Measurements from ENCODE around the gene ATP5PD. TPM values are rescaled to one million over a fixed set of nuclear protein-coding genes. Genes with fewer than 3 reads are reported as not detected.
"Not testable (repeated sequence)": the region's sequence is repeated elsewhere in the genome, so short reads cannot be mapped to it uniquely, and the experiment has no call there.

Gene ATP5PD
- total and polyA plus RNA-seq, 2 of the 8 experiments (the other 6 are each of a cell fraction or from before 2014, with no cell fraction given) = 335 to 407 TPM

- TF ChIP-seq RNF2 (IDR thresholded peaks at IDR 0.05; ENCODE audit: borderline replicate concordance, low read depth, low read length, missing control alignments, poor library complexity, severe bottlenecking) (no peak), GABPA (IDR thresholded peaks at IDR 0.05; ENCODE audit: borderline replicate concordance, insufficient read depth, low read length) (no peak), GTF2F1 (IDR thresholded peaks at IDR 0.05; ENCODE audit: borderline replicate concordance, low read depth, low read length) (no peak), CREB1 (IDR thresholded peaks at IDR 0.05) (no peak), HDAC2 (IDR thresholded peaks at IDR 0.05; ENCODE audit: borderline replicate concordance in 1 of 2, low read depth in 2 of 2, low read length in 2 of 2) (no peak), TAF7 (optimal IDR thresholded peaks at IDR 0.05; ENCODE audit: borderline replicate concordance, low read depth, low read length) (no peak), CEBPB (IDR thresholded peaks at IDR 0.05; ENCODE audit: low read depth, low read length) (no peak)
- TF ChIP-seq, protein P1, sequence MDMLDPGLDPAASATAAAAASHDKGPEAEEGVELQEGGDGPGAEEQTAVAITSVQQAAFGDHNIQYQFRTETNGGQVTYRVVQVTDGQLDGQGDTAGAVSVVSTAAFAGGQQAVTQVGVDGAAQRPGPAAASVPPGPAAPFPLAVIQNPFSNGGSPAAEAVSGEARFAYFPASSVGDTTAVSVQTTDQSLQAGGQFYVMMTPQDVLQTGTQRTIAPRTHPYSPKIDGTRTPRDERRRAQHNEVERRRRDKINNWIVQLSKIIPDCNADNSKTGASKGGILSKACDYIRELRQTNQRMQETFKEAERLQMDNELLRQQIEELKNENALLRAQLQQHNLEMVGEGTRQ (IDR thresholded peaks at IDR 0.05; ENCODE audit: low read length) = no peak
These were observed 2.1 kb downstream of the ATP5PD start (continued) for GRCh38 chr17:75044716-75045115.

- H2BK20ac ChIP-seq (ENCODE audit: low read length) = 0 out of 2 replicates have a peak overlapping the region, but pooled peaks have one; percentile 72
- H3K4me2 ChIP-seq (ENCODE audit: insufficient read depth in 1 of 2, low read depth in 2 of 2, low read length in 2 of 2); H3K9ac ChIP-seq (replicated peaks in 1 of 4; ENCODE audit: extremely low read depth in 1 of 4, low read depth in 3 of 4, low read length in 3 of 4); DNase-seq (ENCODE audit: low read depth in 1 of 2, low spot score in 2 of 2); H3K56ac ChIP-seq (replicated peaks; ENCODE audit: insufficient read length, low read depth, low read length); H3K18ac ChIP-seq (ENCODE audit: extremely low read depth, low read length); H3K23me2 ChIP-seq (ENCODE audit: low read depth, low read length); H4K5ac ChIP-seq (ENCODE audit: insufficient read length, low read depth, low read length); H3K79me1 ChIP-seq (ENCODE audit: low read depth, low read length); H3K27ac ChIP-seq (ENCODE audit: low read depth, low read length); H3K23ac ChIP-seq (ENCODE audit: insufficient read length); H3K9me3 ChIP-seq (ENCODE audit: insufficient read depth in 2 of 2, low read depth in 1 of 2, low read length in 1 of 2); H2AFZ ChIP-seq (ENCODE audit: low read length); H3K14ac ChIP-seq (ENCODE audit: insufficient read length); H2AK5ac ChIP-seq (ENCODE audit: low read depth, low read length); H2BK5ac ChIP-seq (ENCODE audit: low read depth, low read length); H2BK12ac ChIP-seq (ENCODE audit: low read depth, low read length); H4K20me1 ChIP-seq (replicated peaks in 1 of 2; ENCODE audit: control insufficient read depth in 1 of 2, insufficient read depth in 2 of 2, low read length in 2 of 2); FAIRE-seq; H4K8ac ChIP-seq (ENCODE audit: extremely low read depth, insufficient read depth, low read length); H3K27me3 ChIP-seq (replicated peaks in 1 of 4; ENCODE audit: control insufficient read depth in 3 of 4, extremely low read depth in 1 of 4, insufficient read depth in 3 of 4, low read length in 3 of 4); H3K4me3 ChIP-seq (ENCODE audit: extremely low read depth in 1 of 4, insufficient read depth in 2 of 4, low read depth in 3 of 4, low read length in 4 of 4); H2BK15ac ChIP-seq (ENCODE audit: low read length): not testable (repeated sequence)
- WGBS, 2 experiments (ENCODE audit: extremely low coverage in 1 of 2, insufficient coverage in 1 of 2, insufficient read length in 1 of 2, insufficient replicate concordance in 2 of 2, low coverage in 1 of 2, low lambda C conversion rate in 2 of 2, missing lambda C conversion rate in 1 of 2) = 82% methylated on average over 4 of the region's 5 CpGs; no CpG with 5 or more reads in 1 of the 2 experiments
- CTCF ChIA-PET (ENCODE audit: partially characterized antibody) = interaction anchor here (0.6 to 2.5 kb wide), 5 partner anchors 16 to 169 kb away, joined by 3 to 9 read pairs (median 4); no protein-coding TSS in a partner anchor
- POLR2A ChIA-PET (ENCODE audit: partially characterized antibody) = interaction anchor here (0.7 to 1.8 kb wide), 4 partner anchors 9 to 35 kb away, joined by 3 to 9 read pairs (median 4); partner anchors contain the start of gene MRPL58
- H2BK120ac ChIP-seq (replicated peaks; ENCODE audit: low read depth, low read length) = peak overlapping the region; percentile 80
- peaks cover 4 to 18% (median 6%) of the 10 kb centered on the region in 4 experiments; a peak in 6 of 7 replicates for H3K4me1 ChIP-seq (replicated peaks in 1 of 4; ENCODE audit: control insufficient read depth in 3 of 4, insufficient read depth in 4 of 4, low read length in 3 of 4)
- H3K36me3 ChIP-seq (ENCODE audit: control insufficient read depth in 2 of 4, insufficient read depth in 4 of 4, low read length in 3 of 4) = peaks cover 4 to 37% (median 22%) of the 10 kb centered on the region in 4 experiments; a peak in 7 of 8 replicates
- H4K91ac ChIP-seq (replicated peaks; ENCODE audit: insufficient read length, low read length) = peak overlapping the region; percentile 15
- H3K4ac ChIP-seq (replicated peaks; ENCODE audit: insufficient read length, low read depth, low read length) = peak overlapping the region; percentile 81
- peaks cover 8 to 24% of the 10 kb centered on the region in 2 experiments for H3K79me2 ChIP-seq (ENCODE audit: control insufficient read depth in 1 of 2, insufficient read depth in 2 of 2, low read length in 2 of 2)
These were observed 3.0 kb downstream of the ATP5PD start for GRCh38 chr17:75043789-75044188.
